Upper lobe of right lung (tissue), 1 donor: ENCODE data around the gene PRKCZ. TPM values are rescaled to one million over a fixed set of nuclear protein-coding genes. Genes with fewer than 3 reads are reported as not detected.

Experiments used
- ATAC-seq: fragments of 200-7000 bp; cut with Tn5 transposase; one replicate; pipeline ENCODE4 v1.9.1; 2020; ENCODE audit warnings: mild to moderate bottlenecking, moderate library complexity
- DNase-seq: peaks from one replicate; pipeline ENCODE4 v3.0.0-alpha.2; 2020
- H3K27ac ChIP-seq: fragments of 200-600 bp; one replicate; pipeline ENCODE4 v1.8.0; 2022
- H3K27me3 ChIP-seq: fragments of 200-600 bp; one replicate; pipeline ENCODE4 v1.8.0; 2022; ENCODE audit warnings: mild to moderate bottlenecking
- H3K36me3 ChIP-seq: fragments of 200-600 bp; one replicate; pipeline ENCODE4 v1.8.0; 2022
- H3K4me1 ChIP-seq: fragments of 200-600 bp; one replicate; pipeline ENCODE4 v1.8.0; 2022
- H3K4me3 ChIP-seq: fragments of 200-600 bp; one replicate; pipeline ENCODE4 v1.8.0; 2022; ENCODE audit warnings: mild to moderate bottlenecking
- H3K9me3 ChIP-seq: fragments of 200-600 bp; one replicate; pipeline ENCODE4 v1.8.0; 2022
- CTCF ChIP-seq: fragments of 200-600 bp; IDR thresholded peaks from one replicate; pipeline ENCODE4 v1.8.0; 2022; ENCODE audit warnings: antibody characterized with exemption
- intact Hi-C: fragments of 100-400 bp; cut with DNase I; formaldehyde crosslinking; loops from one replicate; pipeline ENCODE4 v1.11.0; 2022
- total RNA-seq: library from RNA; stranded (reverse); fragmentation: NEBNext Ultra II Directional; extraction: Animal tissue kit (Norgen Biotek cat#: 25700); gene quantifications from one replicate; pipeline ENCODE4 v1.2.1, GENCODE V29; 2021
- donor health status: DM: no; HTN: yes; CAD: no; lungs with severe emphysema.

PRKCZ gene
- total RNA-seq, 1 donor from 2014 or later: 121 TPM

GRCh38 chr1:2053784-2054376 is 3.7 kb downstream of the PRKCZ start:
- no peak overlapping the region for H3K4me3 ChIP-seq
- no peak for DNase-seq
- peaks cover 9% of the 10 kb centered on the region for H3K36me3 ChIP-seq
- no peaks in the 10 kb centered on the region for H3K27me3 ChIP-seq
- H3K27ac ChIP-seq: no peak overlapping the region
- no peak for ATAC-seq
- intact Hi-C loops: no loop called here
- H3K4me1 ChIP-seq: peaks cover 8% of the 10 kb centered on the region
- no peaks in the 10 kb centered on the region for H3K9me3 ChIP-seq
- no peak for TF ChIP-seq CTCF

- DNase-seq: no peak
These were observed 4.3 kb downstream of the PRKCZ start for GRCh38 chr1:2054560-2054959.

GRCh38 chr1:2055911-2056575 is 5.8 kb downstream of the PRKCZ start:
- H3K27ac ChIP-seq: no peak overlapping the region
- TF ChIP-seq CTCF: no peak

More at GRCh38 chr1:2054560-2054959, 4.3 kb downstream of the PRKCZ start:
- Histone ChIP-seq H3K27ac (no peak overlapping the region), H3K36me3 (peaks cover 14% of the 10 kb centered on the region), H3K4me3 (no peak overlapping the region), H3K9me3 (no peaks in the 10 kb centered on the region), H3K27me3 (no peaks in the 10 kb centered on the region), H3K4me1 (peaks cover 3% of the 10 kb centered on the region)
- no peak for TF ChIP-seq CTCF
- ATAC-seq: no peak
- intact Hi-C loops: no loop called here

GRCh38 chr1:2056955-2057590 is 6.9 kb downstream of the PRKCZ start:
- no peak for ATAC-seq
- Histone ChIP-seq H3K4me1 (no peaks in the 10 kb centered on the region), H3K36me3 (peaks cover 19% of the 10 kb centered on the region), H3K27ac (no peak overlapping the region), H3K9me3 (no peaks in the 10 kb centered on the region), H3K27me3 (no peaks in the 10 kb centered on the region), H3K4me3 (no peak overlapping the region)
- intact Hi-C loops: no loop called here
- TF ChIP-seq CTCF: no peak
- no peak for DNase-seq

More at GRCh38 chr1:2055911-2056575, 5.8 kb downstream of the PRKCZ start:
- Histone ChIP-seq H3K27me3 (no peaks in the 10 kb centered on the region), H3K4me1 (no peaks in the 10 kb centered on the region), H3K36me3 (peaks cover 19% of the 10 kb centered on the region), H3K9me3 (no peaks in the 10 kb centered on the region), H3K4me3 (no peak overlapping the region)
- intact Hi-C loops: no loop called here
- no peak for DNase-seq
- ATAC-seq: no peak

GRCh38 chr1:2059290-2059953 is 9.2 kb downstream of the PRKCZ start:
- ATAC-seq (no peak), DNase-seq (no peak)
- intact Hi-C loops: no loop called here
- peaks cover 19% of the 10 kb centered on the region for H3K36me3 ChIP-seq
- peak overlapping the region; percentile 82 for H3K27ac ChIP-seq
- no peaks in the 10 kb centered on the region for H3K4me1 ChIP-seq
- no peak overlapping the region for H3K4me3 ChIP-seq
- no peak for TF ChIP-seq CTCF
- no peaks in the 10 kb centered on the region for H3K9me3 ChIP-seq
- H3K27me3 ChIP-seq: no peaks in the 10 kb centered on the region
